Measurements from ENCODE around the gene CACTIN.
A peak's percentile ranks its signal among the peaks of the same experiment; 100 is the strongest.
"Not testable (repeated sequence)": the region's sequence is repeated elsewhere in the genome, so short reads cannot be mapped to it uniquely, and the experiment has no call there.

The CACTIN gene

GRCh38 chr19:3667037-3667638 lies 40.5 kb upstream of the CACTIN start:
- no peaks in the 10 kb centered on the region for H3K9me3 Mint-ChIP-seq
- peaks cover 39% of the 10 kb centered on the region for H3K4me1 Mint-ChIP-seq (ENCODE audit: low read depth)

GRCh38 chr19:3666545-3666856 lies 39.9 kb upstream of the CACTIN start:
- peaks cover 13% of the 10 kb centered on the region for H3K36me3 Mint-ChIP-seq (ENCODE audit: low read depth)
- not testable (repeated sequence) for H3K27ac Mint-ChIP-seq, H3K27me3 Mint-ChIP-seq, H3K9me3 Mint-ChIP-seq
- peak overlapping the region; percentile 43 for H3K4me3 Mint-ChIP-seq
- peaks cover 33% of the 10 kb centered on the region for H3K4me1 Mint-ChIP-seq (ENCODE audit: low read depth)

More at GRCh38 chr19:3667037-3667638, 40.5 kb upstream of the CACTIN start:
- peaks cover 11% of the 10 kb centered on the region for H3K36me3 Mint-ChIP-seq (ENCODE audit: low read depth)
- H3K27me3 Mint-ChIP-seq, result no peaks in the 10 kb centered on the region
- no peak overlapping the region for H3K27ac Mint-ChIP-seq
- no peak overlapping the region for H3K4me3 Mint-ChIP-seq

- Mint-ChIP-seq H3K4me1 (ENCODE audit: low read depth) (peaks cover 28% of the 10 kb centered on the region), H3K4me3 (peak overlapping the region; percentile 43), H3K9me3 (no peaks in the 10 kb centered on the region)
These were observed 39.3 kb upstream of the CACTIN start for GRCh38 chr19:3665681-3666544.

GRCh38 chr19:3664879-3665642 lies 38.5 kb upstream of the CACTIN start:
- Mint-ChIP-seq H3K4me1 (ENCODE audit: low read depth) (peaks cover 22% of the 10 kb centered on the region), H3K27me3 (no peaks in the 10 kb centered on the region), H3K4me3 (no peak overlapping the region), H3K9me3 (no peaks in the 10 kb centered on the region), H3K27ac (no peak overlapping the region), H3K36me3 (ENCODE audit: low read depth) (peaks cover 22% of the 10 kb centered on the region)

More at GRCh38 chr19:3665681-3666544, 39.3 kb upstream of the CACTIN start:
- Mint-ChIP-seq H3K27ac (no peak overlapping the region), H3K27me3 (no peaks in the 10 kb centered on the region), H3K36me3 (ENCODE audit: low read depth) (peaks cover 19% of the 10 kb centered on the region)

GRCh38 chr19:3663838-3664237 lies 37.2 kb upstream of the CACTIN start:
- peaks cover 22% of the 10 kb centered on the region for H3K36me3 Mint-ChIP-seq (ENCODE audit: low read depth)
- H3K27me3 Mint-ChIP-seq, result no peaks in the 10 kb centered on the region
- H3K27ac Mint-ChIP-seq, result no peak overlapping the region
- H3K9me3 Mint-ChIP-seq, result no peaks in the 10 kb centered on the region
- H3K4me1 Mint-ChIP-seq (ENCODE audit: low read depth), result peaks cover 13% of the 10 kb centered on the region
- H3K4me3 Mint-ChIP-seq, result no peak overlapping the region

- no peak overlapping the region for H3K27ac Mint-ChIP-seq
These were observed 35.0 kb upstream of the CACTIN start for GRCh38 chr19:3661284-3662238.

GRCh38 chr19:3660493-3661219 lies 34.1 kb upstream of the CACTIN start:
- Mint-ChIP-seq H3K4me3 (no peak overlapping the region), H3K9me3 (no peaks in the 10 kb centered on the region), H3K36me3 (ENCODE audit: low read depth) (peaks cover 27% of the 10 kb centered on the region), H3K27me3 (no peaks in the 10 kb centered on the region), H3K4me1 (ENCODE audit: low read depth) (no peaks in the 10 kb centered on the region), H3K27ac (no peak overlapping the region)

More at GRCh38 chr19:3661284-3662238, 35.0 kb upstream of the CACTIN start:
- Mint-ChIP-seq H3K4me3 (no peak overlapping the region), H3K9me3 (no peaks in the 10 kb centered on the region), H3K27me3 (no peaks in the 10 kb centered on the region), H3K4me1 (ENCODE audit: low read depth) (peaks cover 6% of the 10 kb centered on the region), H3K36me3 (ENCODE audit: low read depth) (peaks cover 32% of the 10 kb centered on the region)

GRCh38 chr19:3659746-3660112 lies 33.1 kb upstream of the CACTIN start:
- H3K36me3 Mint-ChIP-seq (ENCODE audit: low read depth), result peaks cover 27% of the 10 kb centered on the region
- no peaks in the 10 kb centered on the region for H3K4me1 Mint-ChIP-seq (ENCODE audit: low read depth)
- no peak overlapping the region for H3K4me3 Mint-ChIP-seq
- no peaks in the 10 kb centered on the region for H3K9me3 Mint-ChIP-seq
- H3K27ac Mint-ChIP-seq, result no peak overlapping the region
- H3K27me3 Mint-ChIP-seq, result no peaks in the 10 kb centered on the region

- H3K27me3 Mint-ChIP-seq, result no peaks in the 10 kb centered on the region
- H3K27ac Mint-ChIP-seq, result no peak overlapping the region
- no peaks in the 10 kb centered on the region for H3K4me1 Mint-ChIP-seq (ENCODE audit: low read depth)
- H3K36me3 Mint-ChIP-seq (ENCODE audit: low read depth), result peaks cover 27% of the 10 kb centered on the region
- H3K4me3 Mint-ChIP-seq, result no peak overlapping the region
- no peaks in the 10 kb centered on the region for H3K9me3 Mint-ChIP-seq
These were observed 32.5 kb upstream of the CACTIN start for GRCh38 chr19:3658870-3659745.

GRCh38 chr19:3658004-3658869 lies 31.6 kb upstream of the CACTIN start:
- Mint-ChIP-seq H3K27ac (no peak overlapping the region), H3K4me1 (ENCODE audit: low read depth) (no peaks in the 10 kb centered on the region), H3K27me3 (no peaks in the 10 kb centered on the region), H3K36me3 (ENCODE audit: low read depth) (peaks cover 24% of the 10 kb centered on the region), H3K9me3 (no peaks in the 10 kb centered on the region), H3K4me3 (no peak overlapping the region)

- no peak overlapping the region for H3K27ac Mint-ChIP-seq
- no peaks in the 10 kb centered on the region for H3K4me1 Mint-ChIP-seq (ENCODE audit: low read depth)
- no peaks in the 10 kb centered on the region for H3K9me3 Mint-ChIP-seq
- H3K36me3 Mint-ChIP-seq (ENCODE audit: low read depth), result peaks cover 22% of the 10 kb centered on the region
- no peak overlapping the region for H3K4me3 Mint-ChIP-seq
- H3K27me3 Mint-ChIP-seq, result no peaks in the 10 kb centered on the region
These were observed 30.8 kb upstream of the CACTIN start for GRCh38 chr19:3657395-3657769.

GRCh38 chr19:3656747-3657394 lies 30.3 kb upstream of the CACTIN start:
- no peaks in the 10 kb centered on the region for H3K9me3 Mint-ChIP-seq
- no peak overlapping the region for H3K27ac Mint-ChIP-seq
- H3K4me1 Mint-ChIP-seq (ENCODE audit: low read depth), result no peaks in the 10 kb centered on the region
- no peaks in the 10 kb centered on the region for H3K27me3 Mint-ChIP-seq
- H3K36me3 Mint-ChIP-seq (ENCODE audit: low read depth), result peaks cover 22% of the 10 kb centered on the region
- no peak overlapping the region for H3K4me3 Mint-ChIP-seq
